ENCODE data around the gene ZNRF2.

DNA sequence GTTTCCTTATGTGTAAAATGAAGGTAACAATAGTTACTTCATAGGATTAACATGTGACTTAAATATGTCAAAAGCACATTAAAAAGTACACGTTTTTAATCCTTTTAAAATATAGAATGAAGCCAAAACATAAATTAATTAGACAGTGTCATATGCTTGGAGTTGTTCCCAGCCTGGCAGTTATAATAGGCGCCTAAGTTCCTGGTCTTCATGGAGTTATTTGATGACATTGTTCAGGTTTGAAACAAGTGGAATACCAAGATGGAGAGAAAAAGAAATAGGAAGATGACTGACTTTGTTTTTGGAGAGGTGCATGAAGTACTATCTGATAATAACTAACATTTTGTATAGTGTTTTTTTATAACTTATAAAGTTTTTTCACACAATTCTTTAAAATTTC is 67.3 kb downstream of the ZNRF2 start:
- TF ChIP-seq, protein P1, sequence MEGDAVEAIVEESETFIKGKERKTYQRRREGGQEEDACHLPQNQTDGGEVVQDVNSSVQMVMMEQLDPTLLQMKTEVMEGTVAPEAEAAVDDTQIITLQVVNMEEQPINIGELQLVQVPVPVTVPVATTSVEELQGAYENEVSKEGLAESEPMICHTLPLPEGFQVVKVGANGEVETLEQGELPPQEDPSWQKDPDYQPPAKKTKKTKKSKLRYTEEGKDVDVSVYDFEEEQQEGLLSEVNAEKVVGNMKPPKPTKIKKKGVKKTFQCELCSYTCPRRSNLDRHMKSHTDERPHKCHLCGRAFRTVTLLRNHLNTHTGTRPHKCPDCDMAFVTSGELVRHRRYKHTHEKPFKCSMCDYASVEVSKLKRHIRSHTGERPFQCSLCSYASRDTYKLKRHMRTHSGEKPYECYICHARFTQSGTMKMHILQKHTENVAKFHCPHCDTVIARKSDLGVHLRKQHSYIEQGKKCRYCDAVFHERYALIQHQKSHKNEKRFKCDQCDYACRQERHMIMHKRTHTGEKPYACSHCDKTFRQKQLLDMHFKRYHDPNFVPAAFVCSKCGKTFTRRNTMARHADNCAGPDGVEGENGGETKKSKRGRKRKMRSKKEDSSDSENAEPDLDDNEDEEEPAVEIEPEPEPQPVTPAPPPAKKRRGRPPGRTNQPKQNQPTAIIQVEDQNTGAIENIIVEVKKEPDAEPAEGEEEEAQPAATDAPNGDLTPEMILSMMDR (IDR thresholded peaks at IDR 0.05): no peak
- TF ChIP-seq EP300 (IDR thresholded peaks at IDR 0.05) (no peak), POLR2A (IDR thresholded peaks at IDR 0.05) (no peak), POLR2AphosphoS5 (IDR thresholded peaks at IDR 0.05) (no peak)
